ENCODE results near the gene DLK1.

Gene DLK1

GRCh38 chr14:100746326-100746725 is 19.6 kb downstream of the DLK1 start:
- TF ChIP-seq CTCF (conservative IDR thresholded peaks at IDR 0.05; ENCODE audit: low read depth, low read length), result no peak
- DNase-seq (ENCODE audit: low read depth), result no peak
- no peak overlapping the region for H3K4me3 ChIP-seq (ENCODE audit: low read depth, low read length)

- no peak for TF ChIP-seq CTCF (conservative IDR thresholded peaks at IDR 0.05; ENCODE audit: low read depth, low read length)
- DNase-seq (ENCODE audit: low read depth), result peak; percentile 92
- no peak overlapping the region for H3K4me3 ChIP-seq (ENCODE audit: low read depth, low read length)
Measured at GRCh38 chr14:100747021-100747586, 20.4 kb downstream of the DLK1 start.

- no peak for TF ChIP-seq CTCF (conservative IDR thresholded peaks at IDR 0.05; ENCODE audit: low read depth, low read length)
- DNase-seq (ENCODE audit: low read depth), result no peak
Measured at GRCh38 chr14:100747736-100748135, 21.0 kb downstream of the DLK1 start.

GRCh38 chr14:100748403-100748802 is 21.7 kb downstream of the DLK1 start:
- no peak for TF ChIP-seq CTCF (conservative IDR thresholded peaks at IDR 0.05; ENCODE audit: low read depth, low read length)
- DNase-seq (ENCODE audit: low read depth), result no peak
- no peak overlapping the region for H3K4me3 ChIP-seq (ENCODE audit: low read depth, low read length)

More at GRCh38 chr14:100747736-100748135, 21.0 kb downstream of the DLK1 start:
- no peak overlapping the region for H3K4me3 ChIP-seq (ENCODE audit: low read depth, low read length)

- no peak for DNase-seq (ENCODE audit: low read depth)
- no peak overlapping the region for H3K4me3 ChIP-seq (ENCODE audit: low read depth, low read length)
- no peak for TF ChIP-seq CTCF (conservative IDR thresholded peaks at IDR 0.05; ENCODE audit: low read depth, low read length)
Measured at GRCh38 chr14:100748944-100749343, 22.3 kb downstream of the DLK1 start.

- no peak for DNase-seq (ENCODE audit: low read depth)
Measured at GRCh38 chr14:100749967-100750597, 23.4 kb downstream of the DLK1 start.

More at GRCh38 chr14:100749967-100750597, 23.4 kb downstream of the DLK1 start:
- no peak overlapping the region for H3K4me3 ChIP-seq (ENCODE audit: low read depth, low read length)
- no peak for TF ChIP-seq CTCF (conservative IDR thresholded peaks at IDR 0.05; ENCODE audit: low read depth, low read length)

All from choroid plexus epithelial cell (primary cell).